Endothelial cell of umbilical vein (primary cell): ENCODE results near the gene CCDC91. TPM values are rescaled to one million over a fixed set of nuclear protein-coding genes. Genes with fewer than 3 reads are reported as not detected.
A peak's percentile ranks its signal among the peaks of the same experiment; 100 is the strongest.

Source experiments
- BruUV-seq: library from RNA; stranded (reverse); fragments of 400-500 nt; replicated peaks from 2 replicates; lab custom pipeline; 2021; lab: Mats Ljungman, UMichigan
- CTCF ChIA-PET: fragments of 300-600, 350-600 bp; sonication (Branson Sonifier 250); formaldehyde crosslinking; loops from one replicate; lab custom pipeline; 2021; ENCODE audit warnings: antibody characterized with exemption, inconsistent platforms; lab: Charles Lee
- POLR2A ChIA-PET: fragments of 300-600, 350-600 bp; sonication (Branson Sonifier 250); formaldehyde crosslinking; loops from one replicate; lab custom pipeline; 2021; ENCODE audit warnings: antibody characterized with exemption, inconsistent platforms; lab: Charles Lee
- DNase-seq: peaks from one replicate; pipeline ENCODE4 v3.0.0-alpha.2; 2011; ENCODE audit warnings: low read depth, low spot score
- FAIRE-seq: peaks from 2 replicates; lab custom pipeline; 2011; peaks lifted over from hg19 to GRCh38; lab: Jason Lieb, UNC
- H2AFZ ChIP-seq: 2 replicates; pipeline ENCODE4 v1.6.0; 2012; ENCODE audit warnings: low read depth, low read length, control low read depth, inconsistent platforms
- H3K27ac ChIP-seq: 2 replicates; pipeline ENCODE4 v1.5.1; 2011; ENCODE audit warnings: low read depth, mild to moderate bottlenecking, control low read depth, low read length, moderate library complexity; ENCODE audit not compliant: insufficient read depth
- H3K27me3 ChIP-seq, 2 experiments: 2 replicates each; pipeline versions ENCODE4 v1.6.0 to v1.6.1; 2011; ENCODE audit warnings: low read length in 2 of 2, mixed read lengths in 1 of 2; ENCODE audit not compliant: control insufficient read depth in 2 of 2, insufficient read depth in 2 of 2
- H3K36me3 ChIP-seq, 2 experiments: 2 replicates in 1 of 2; 3 replicates in 1 of 2; pipeline ENCODE4 v1.5.1; 2011; ENCODE audit warnings: low read length in 2 of 2, mild to moderate bottlenecking in 1 of 2, moderate library complexity in 1 of 2; ENCODE audit not compliant: control insufficient read depth in 2 of 2, insufficient read depth in 2 of 2; ENCODE audit errors: extremely low read depth in 1 of 2
- H3K4me1 ChIP-seq: 3 replicates; pipeline ENCODE4 v1.5.1; 2011; ENCODE audit warnings: mild to moderate bottlenecking, low read length; ENCODE audit not compliant: control insufficient read depth, insufficient read depth; ENCODE audit errors: extremely low read depth
- H3K4me2 ChIP-seq: 2 replicates; pipeline ENCODE4 v1.6.1; 2011; ENCODE audit warnings: low read length, control low read depth, mixed read lengths; ENCODE audit not compliant: insufficient read depth
- H3K4me3 ChIP-seq, 3 experiments: fragments of 200-600 bp in 1 of 3; sonication (generic), shearing (Covaris generic) in 1 of 3; replicated peaks in 1 of 3; 2 replicates each; pipeline ENCODE4 v1.5.1; 2011 to 2016; ENCODE audit warnings: control low read depth in 3 of 3, low read length in 3 of 3, mild to moderate bottlenecking in 2 of 3, inconsistent platforms in 1 of 3, low read depth in 1 of 3, moderate library complexity in 1 of 3; ENCODE audit not compliant: insufficient read depth in 1 of 3
- H3K79me2 ChIP-seq: 2 replicates; pipeline ENCODE4 v1.6.0; 2012; ENCODE audit warnings: low read length, inconsistent platforms; ENCODE audit not compliant: control insufficient read depth, insufficient read depth
- H3K9ac ChIP-seq: replicated peaks from 2 replicates; pipeline ENCODE3; 2011; ENCODE audit warnings: low read length, control low read depth; ENCODE audit not compliant: insufficient read depth; ENCODE audit errors: extremely low read depth
- H3K9me1 ChIP-seq: replicated peaks from 3 replicates; pipeline ENCODE4 v1.6.0; 2011; ENCODE audit warnings: mild to moderate bottlenecking, low read length; ENCODE audit not compliant: control insufficient read depth, insufficient read depth; ENCODE audit errors: extremely low read depth
- H3K9me3 ChIP-seq: replicated peaks from 2 replicates; pipeline ENCODE4 v1.5.1; 2012; ENCODE audit warnings: low read length, inconsistent platforms; ENCODE audit not compliant: control insufficient read depth, insufficient read depth
- H4K20me1 ChIP-seq: replicated peaks from 2 replicates; pipeline ENCODE3; 2011; ENCODE audit warnings: mild to moderate bottlenecking, low read length; ENCODE audit not compliant: control insufficient read depth, insufficient read depth; ENCODE audit errors: extremely low read depth
- EZH2 ChIP-seq: IDR thresholded peaks from 2 replicates; pipeline ENCODE4 v1.6.1; 2012; ENCODE audit warnings: borderline replicate concordance, low read depth, mild to moderate bottlenecking, moderate library complexity, low read length, inconsistent platforms; ENCODE audit not compliant: severe bottlenecking
- FOS ChIP-seq: IDR thresholded peaks from 2 replicates; pipeline ENCODE4 v1.6.1; 2011; ENCODE audit warnings: mild to moderate bottlenecking, low read length, moderate library complexity, borderline replicate concordance; ENCODE audit not compliant: insufficient read depth
- GATA2 ChIP-seq: IDR thresholded peaks from 2 replicates; pipeline ENCODE4 v1.7.0; 2011; ENCODE audit warnings: low read depth, mild to moderate bottlenecking, moderate library complexity, mixed read lengths, low read length; ENCODE audit not compliant: insufficient read length, insufficient read depth
- JUN ChIP-seq: IDR thresholded peaks from 2 replicates; pipeline ENCODE4 v1.6.1; 2011; ENCODE audit warnings: borderline replicate concordance, low read depth; ENCODE audit not compliant: insufficient read length, insufficient read depth
- MYC ChIP-seq: IDR thresholded peaks from one replicate; pipeline ENCODE4 v1.6.1; 2011; ENCODE audit warnings: mild to moderate bottlenecking, low read depth, low read length
- POLR2A ChIP-seq: IDR thresholded peaks from 2 replicates; pipeline ENCODE4 v1.6.1; 2012; ENCODE audit warnings: low read depth, mild to moderate bottlenecking, control low read depth, low read length
- POLR2AphosphoS5 ChIP-seq: IDR thresholded peaks from 2 replicates; pipeline ENCODE4 v1.6.1; 2012; ENCODE audit warnings: low read depth, mild to moderate bottlenecking, control low read depth, low read length, moderate library complexity; ENCODE audit not compliant: insufficient read depth
- dilution Hi-C: fragments of 300-500 bp; cut with MboI; formaldehyde crosslinking; loops from one replicate; pipeline ENCODE4 v1.15.0; 2019; ENCODE audit warnings: low sequenced_read_pairs; ENCODE audit not compliant: extremely low pct_ligation_motif_present
- intact Hi-C: fragments of 100-400 bp; cut with micrococcal nuclease; formaldehyde crosslinking; loops from one replicate; pipeline ENCODE4 v1.10.0; 2022
- polyA plus RNA-seq, 4 experiments: library from polyadenylated mRNA; depleted of rRNA in 3 of 4; stranded (reverse) in 3 of 4; unstranded in 1 of 4; fragments of >200 nt; gene quantifications; 2 replicates each; pipeline versions ENCODE4 v1.2.1 to v1.2.3, GENCODE V29; 2011 to 2012; ENCODE audit warnings: missing spikeins in 1 of 4
- total RNA-seq: library from RNA; stranded (reverse); gene quantifications from 2 replicates; pipeline ENCODE4 v1.2.3, GENCODE V29; 2021
- TF ChIP-seq, protein P1 (sequence below), 2 donors: IDR thresholded peaks; 1 replicate in 1 of 2; 2 replicates in 1 of 2; pipeline ENCODE4 v1.5.1; 2011; ENCODE audit warnings: low read length in 2 of 2, mild to moderate bottlenecking in 2 of 2, moderate library complexity in 2 of 2, control low read depth in 1 of 2, inconsistent platforms in 1 of 2, low read depth in 1 of 2; ENCODE audit not compliant: insufficient read depth in 1 of 2; ENCODE audit errors: extremely low read depth in 1 of 2
- TF ChIP-seq, protein P2 (sequence below): IDR thresholded peaks from 2 replicates; pipeline ENCODE4 v1.6.1; 2011; ENCODE audit not compliant: insufficient read depth, insufficient read length

The CCDC91 gene
- total and polyA plus RNA-seq, 2 donors (not counting 3 experiments of a cell fraction or from before 2014, with no cell fraction given) = 3.8 to 10.5 TPM

DNA sequence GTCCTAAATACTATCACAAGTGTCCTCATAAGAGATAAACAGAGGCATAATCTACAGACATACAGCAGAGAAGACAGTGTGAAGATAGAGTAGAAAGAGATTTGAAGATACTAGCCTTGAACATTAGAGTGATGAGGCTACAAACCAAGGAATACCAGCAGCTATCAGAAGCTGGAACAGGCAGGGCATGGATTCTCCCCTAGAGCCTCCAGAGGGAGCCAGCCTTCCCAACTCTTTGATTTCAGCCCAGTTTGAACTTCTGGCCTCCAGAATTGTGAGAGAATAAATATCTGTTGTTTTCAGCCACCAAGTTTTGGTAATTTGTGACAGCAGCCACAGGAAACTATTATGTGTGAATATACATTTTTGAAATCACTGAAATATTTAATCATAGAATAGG lies 47.2 kb downstream of the CCDC91 start:
- ChIA-PET CTCF (interaction anchor here (0.6 to 1.0 kb wide), 2 partner anchors 18 to 729 kb away, joined by 3 to 4 read pairs; no protein-coding TSS in a partner anchor), POLR2A (no interaction called here)
- Histone ChIP-seq H3K9ac (no peak overlapping the region), H3K27ac (no peak overlapping the region), H3K36me3 (no peaks in the 10 kb centered on the region), H4K20me1 (no peaks in the 10 kb centered on the region), H3K4me3 (no peak overlapping the region), H3K27me3 (no peaks in the 10 kb centered on the region), H3K79me2 (no peaks in the 10 kb centered on the region), H3K4me2 (no peak overlapping the region), H3K9me1 (no peaks in the 10 kb centered on the region), H3K4me1 (no peaks in the 10 kb centered on the region), H2AFZ (no peak overlapping the region), H3K9me3 (no peaks in the 10 kb centered on the region)
- dilution Hi-C loops (no loop called here), intact Hi-C loops (no loop called here)
- TF ChIP-seq EZH2 = no peak
- TF ChIP-seq, protein P1, sequence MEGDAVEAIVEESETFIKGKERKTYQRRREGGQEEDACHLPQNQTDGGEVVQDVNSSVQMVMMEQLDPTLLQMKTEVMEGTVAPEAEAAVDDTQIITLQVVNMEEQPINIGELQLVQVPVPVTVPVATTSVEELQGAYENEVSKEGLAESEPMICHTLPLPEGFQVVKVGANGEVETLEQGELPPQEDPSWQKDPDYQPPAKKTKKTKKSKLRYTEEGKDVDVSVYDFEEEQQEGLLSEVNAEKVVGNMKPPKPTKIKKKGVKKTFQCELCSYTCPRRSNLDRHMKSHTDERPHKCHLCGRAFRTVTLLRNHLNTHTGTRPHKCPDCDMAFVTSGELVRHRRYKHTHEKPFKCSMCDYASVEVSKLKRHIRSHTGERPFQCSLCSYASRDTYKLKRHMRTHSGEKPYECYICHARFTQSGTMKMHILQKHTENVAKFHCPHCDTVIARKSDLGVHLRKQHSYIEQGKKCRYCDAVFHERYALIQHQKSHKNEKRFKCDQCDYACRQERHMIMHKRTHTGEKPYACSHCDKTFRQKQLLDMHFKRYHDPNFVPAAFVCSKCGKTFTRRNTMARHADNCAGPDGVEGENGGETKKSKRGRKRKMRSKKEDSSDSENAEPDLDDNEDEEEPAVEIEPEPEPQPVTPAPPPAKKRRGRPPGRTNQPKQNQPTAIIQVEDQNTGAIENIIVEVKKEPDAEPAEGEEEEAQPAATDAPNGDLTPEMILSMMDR (IDR thresholded peaks at IDR 0.05; ENCODE audit: extremely low read depth in 1 of 2, insufficient read depth in 1 of 2, low read depth in 1 of 2, low read length in 2 of 2) = peak in 1 of 2 donors; percentile 32
- DNase-seq = no peak
- no TSS peak for BruUV-seq
- peak; percentile 24 for FAIRE-seq

DNA sequence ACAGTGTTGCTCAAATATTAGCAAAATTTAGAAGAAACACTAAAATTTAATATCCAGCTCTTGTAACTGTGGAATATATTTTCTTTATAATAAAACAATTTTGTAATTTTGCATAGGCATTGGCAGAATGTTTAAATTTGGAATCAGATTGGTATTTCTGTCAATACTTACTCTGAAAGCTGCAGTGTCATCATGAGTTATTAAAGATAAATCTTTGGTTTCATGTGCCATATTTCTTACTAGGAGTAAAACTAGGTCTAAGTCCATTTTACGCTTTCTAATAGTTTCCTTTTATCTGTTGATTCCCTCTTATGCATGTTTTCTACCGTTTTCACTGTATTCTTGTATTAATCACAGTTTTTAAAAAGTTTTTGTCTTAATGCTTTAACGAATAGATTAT lies 49.7 kb downstream of the CCDC91 start:
- TF ChIP-seq GATA2 (no peak), FOS (no peak), JUN (no peak), MYC (no peak), POLR2AphosphoS5 (no peak), POLR2A (no peak), EZH2 (no peak)
- TF ChIP-seq, protein P2, sequence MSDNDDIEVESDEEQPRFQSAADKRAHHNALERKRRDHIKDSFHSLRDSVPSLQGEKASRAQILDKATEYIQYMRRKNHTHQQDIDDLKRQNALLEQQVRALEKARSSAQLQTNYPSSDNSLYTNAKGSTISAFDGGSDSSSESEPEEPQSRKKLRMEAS = no peak
- TF ChIP-seq, protein P1 (IDR thresholded peaks at IDR 0.05; ENCODE audit: extremely low read depth in 1 of 2, insufficient read depth in 1 of 2, low read depth in 1 of 2, low read length in 2 of 2) = no peak
- ChIA-PET CTCF (no interaction called here), POLR2A (no interaction called here)
- intact Hi-C loops = no loop called here
- Histone ChIP-seq H3K4me1 (peaks cover 4% of the 10 kb centered on the region), H3K9me3 (no peaks in the 10 kb centered on the region), H3K9me1 (no peaks in the 10 kb centered on the region), H3K36me3 (no peaks in the 10 kb centered on the region), H3K27me3 (no peaks in the 10 kb centered on the region), H3K79me2 (no peaks in the 10 kb centered on the region), H3K4me2 (no peak overlapping the region), H3K9ac (no peak overlapping the region), H3K27ac (no peak overlapping the region), H3K4me3 (no peak overlapping the region), H2AFZ (no peak overlapping the region), H4K20me1 (no peaks in the 10 kb centered on the region)
- dilution Hi-C loops = no loop called here
- no peak for DNase-seq
- FAIRE-seq = no peak
- no TSS peak for BruUV-seq
